ACC112 (cell line): Measurements from ENCODE around the gene NUP214.

Experiments used
- H2AFZ ChIP-seq: fragments of 200-600 bp; sonication (generic); one replicate; pipeline ENCODE4 v1.6.0; 2017; ENCODE audit warnings: antibody characterized with exemption, low read length; ENCODE audit not compliant: unreplicated experiment
- H3K27ac ChIP-seq: fragments of 200-600 bp; sonication (generic); 2 replicates; pipeline ENCODE4 v1.5.1; 2014; ENCODE audit warnings: low read depth, mild to moderate bottlenecking, antibody characterized with exemption, low read length, moderate library complexity
- H3K27me3 ChIP-seq: fragments of 200-600 bp; sonication (generic); 2 replicates; pipeline ENCODE4 v1.6.1; 2014; ENCODE audit warnings: mild to moderate bottlenecking, antibody characterized with exemption, low read length, moderate library complexity, mixed read lengths; ENCODE audit not compliant: insufficient read depth
- H3K36me3 ChIP-seq: fragments of 200-600 bp; sonication (generic); 2 replicates; pipeline ENCODE4 v1.6.1; 2016; ENCODE audit warnings: mild to moderate bottlenecking, antibody characterized with exemption, low read length, moderate library complexity, mixed read lengths; ENCODE audit not compliant: insufficient read depth
- H3K4me1 ChIP-seq: fragments of 200-600 bp; sonication (generic); one replicate; pipeline ENCODE4 v1.6.1; 2016; ENCODE audit warnings: low read length, mixed read lengths; ENCODE audit not compliant: insufficient read depth, unreplicated experiment, control insufficient read depth
- H3K4me3 ChIP-seq: fragments of 200-600 bp; sonication (generic); 2 replicates; pipeline ENCODE4 v1.5.1; 2014; ENCODE audit warnings: mild to moderate bottlenecking, low read depth, low read length
- H3K79me2 ChIP-seq: fragments of 200-600 bp; sonication (generic); one replicate; pipeline ENCODE4 v1.6.0; 2016; ENCODE audit warnings: low read length; ENCODE audit not compliant: control insufficient read depth, unreplicated experiment, insufficient read depth

NUP214 gene

DNA sequence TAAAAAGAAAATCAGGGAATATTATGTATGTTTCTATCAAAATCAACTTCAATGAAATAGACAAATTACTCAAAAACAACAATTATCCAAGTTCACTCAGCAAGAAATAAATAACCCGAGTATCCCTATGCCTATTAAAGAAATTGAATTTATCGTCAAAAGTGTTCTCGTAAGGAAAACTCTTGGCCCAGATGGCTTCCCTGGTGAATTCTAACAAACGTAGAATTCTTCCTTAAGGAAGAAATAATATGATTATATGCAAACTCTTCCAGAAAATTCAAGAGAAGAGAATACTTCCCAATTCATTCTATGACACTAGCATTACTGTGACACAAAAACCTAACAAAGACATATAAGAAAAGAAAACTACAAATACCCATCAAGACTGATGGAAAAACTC is 121.2 kb downstream of the NUP214 start:
- Histone ChIP-seq H3K4me3 (no peak overlapping the region), H3K4me1 (no peaks in the 10 kb centered on the region), H3K27me3 (no peaks in the 10 kb centered on the region), H2AFZ (no peak overlapping the region), H3K79me2 (no peaks in the 10 kb centered on the region), H3K27ac (no peak overlapping the region), H3K36me3 (no peaks in the 10 kb centered on the region)

DNA sequence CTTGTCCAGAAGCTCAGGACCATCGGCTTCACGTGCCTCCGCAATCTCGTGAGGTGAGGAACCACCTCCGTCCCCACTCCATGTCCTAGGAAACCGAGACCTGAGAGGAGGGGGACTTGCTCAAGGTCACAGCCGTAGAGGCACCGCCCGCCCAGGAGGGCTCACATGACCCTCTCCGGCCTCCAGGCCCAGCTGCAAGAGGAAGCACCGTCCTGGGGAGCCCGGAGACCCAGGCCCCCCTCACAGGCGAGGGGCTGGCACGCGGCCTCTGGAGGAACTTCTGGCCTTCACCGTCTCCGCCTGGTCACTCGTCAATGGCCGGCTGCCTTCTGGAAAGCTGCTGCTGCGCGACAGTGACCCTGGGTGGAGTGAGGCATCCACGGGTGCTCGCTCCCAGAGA is 126.7 kb downstream of the NUP214 start:
- H3K27me3 ChIP-seq, result no peaks in the 10 kb centered on the region
- H3K4me1 ChIP-seq, result peaks cover 12% of the 10 kb centered on the region
- no peak overlapping the region for H3K27ac ChIP-seq
- H3K79me2 ChIP-seq, result no peaks in the 10 kb centered on the region
- H3K36me3 ChIP-seq, result no peaks in the 10 kb centered on the region
- no peak overlapping the region for H3K4me3 ChIP-seq
- no peak overlapping the region for H2AFZ ChIP-seq

DNA sequence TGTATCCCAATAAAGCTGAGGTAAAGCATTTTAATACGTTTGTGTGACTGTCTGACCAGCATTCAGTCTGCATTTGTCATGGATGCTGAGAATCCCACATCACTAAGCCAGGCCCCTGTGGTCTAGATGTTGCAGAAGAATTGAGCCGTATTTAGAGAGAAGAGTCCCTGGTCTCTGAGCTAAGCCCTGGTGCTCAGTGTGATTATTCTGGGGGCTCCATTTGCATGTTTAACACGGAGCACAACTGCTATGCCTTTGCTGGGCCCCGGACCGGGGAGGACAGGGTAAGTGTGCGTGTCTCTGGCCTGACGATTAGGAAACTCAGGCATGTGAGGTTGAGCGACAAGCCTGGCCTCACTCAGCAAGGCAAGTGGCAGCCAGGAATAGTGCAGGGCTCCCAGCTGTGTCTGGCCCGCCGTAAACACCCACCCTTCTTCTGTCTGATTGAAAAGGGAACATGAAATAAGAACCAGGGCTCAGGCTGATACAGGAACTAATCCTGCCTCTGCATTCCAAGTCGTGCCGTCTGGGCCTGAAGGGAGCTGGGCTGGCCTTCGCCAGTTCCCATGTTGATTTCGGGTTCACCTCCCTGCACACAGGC is 128.6 kb downstream of the NUP214 start:
- Histone ChIP-seq H3K36me3 (no peaks in the 10 kb centered on the region), H3K27ac (no peak overlapping the region), H2AFZ (no peak overlapping the region), H3K79me2 (no peaks in the 10 kb centered on the region), H3K4me3 (no peak overlapping the region), H3K4me1 (peaks cover 12% of the 10 kb centered on the region), H3K27me3 (no peaks in the 10 kb centered on the region)

GRCh38 chr9:131254626-131255025 is 129.2 kb downstream of the NUP214 start:
- Histone ChIP-seq H3K27ac (no peak overlapping the region), H2AFZ (no peak overlapping the region), H3K79me2 (no peaks in the 10 kb centered on the region), H3K4me3 (no peak overlapping the region), H3K4me1 (peaks cover 12% of the 10 kb centered on the region), H3K36me3 (no peaks in the 10 kb centered on the region), H3K27me3 (no peaks in the 10 kb centered on the region)

- Histone ChIP-seq H2AFZ (peak overlapping the region; percentile 75), H3K27me3 (no peaks in the 10 kb centered on the region), H3K4me3 (no peak overlapping the region), H3K36me3 (no peaks in the 10 kb centered on the region), H3K79me2 (no peaks in the 10 kb centered on the region), H3K4me1 (peaks cover 12% of the 10 kb centered on the region), H3K27ac (no peak overlapping the region)
Observed at GRCh38 chr9:131255676-131256197, 130.4 kb downstream of the NUP214 start.

GRCh38 chr9:131257266-131258025 is 132.1 kb downstream of the NUP214 start:
- Histone ChIP-seq H3K36me3 (no peaks in the 10 kb centered on the region), H3K27me3 (no peaks in the 10 kb centered on the region), H2AFZ (no peak overlapping the region), H3K27ac (no peak overlapping the region), H3K4me3 (no peak overlapping the region), H3K79me2 (no peaks in the 10 kb centered on the region), H3K4me1 (peaks cover 12% of the 10 kb centered on the region)

GRCh38 chr9:131258186-131258585 is 132.8 kb downstream of the NUP214 start:
- Histone ChIP-seq H3K27me3 (no peaks in the 10 kb centered on the region), H3K27ac (no peak overlapping the region), H3K4me1 (peaks cover 12% of the 10 kb centered on the region), H3K36me3 (no peaks in the 10 kb centered on the region), H3K79me2 (no peaks in the 10 kb centered on the region), H2AFZ (no peak overlapping the region), H3K4me3 (no peak overlapping the region)

DNA sequence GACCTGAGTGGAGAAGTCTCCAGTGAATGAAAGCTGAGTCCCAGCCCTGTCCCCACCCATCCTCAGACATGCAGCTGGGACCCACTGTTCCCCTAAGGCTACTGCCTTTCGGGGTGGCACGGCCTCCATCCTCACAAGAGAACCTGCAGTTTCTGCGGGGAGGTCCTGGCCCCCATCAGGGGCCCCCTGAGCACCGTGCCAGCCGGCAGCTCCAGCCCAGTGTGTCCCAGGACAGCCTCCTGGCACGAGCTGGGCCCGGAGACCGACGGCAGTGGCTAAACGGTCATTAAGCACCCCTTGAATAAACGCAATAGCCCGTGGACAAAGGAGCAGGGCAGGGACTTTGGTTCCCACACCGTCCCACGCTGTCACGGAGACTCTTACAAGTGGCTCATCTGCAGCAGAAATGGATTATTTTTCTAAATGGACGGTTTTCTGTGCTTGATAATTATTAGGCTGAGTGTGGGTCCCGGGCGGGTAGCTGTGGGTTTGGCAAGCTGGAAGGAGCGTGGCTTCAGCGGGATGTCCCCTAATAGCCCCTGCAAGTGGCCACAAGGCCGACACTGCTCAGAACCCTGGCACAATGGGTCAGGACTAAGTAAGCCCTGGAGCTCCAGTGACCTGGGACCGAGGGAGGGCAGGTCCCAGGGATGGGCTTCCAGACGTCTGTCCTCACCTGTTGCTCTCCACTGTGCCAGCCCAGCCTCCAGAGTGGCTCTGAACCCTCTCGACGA is 133.5 kb downstream of the NUP214 start:
- Histone ChIP-seq H3K27ac (no peak overlapping the region), H3K4me1 (peaks cover 12% of the 10 kb centered on the region), H3K79me2 (no peaks in the 10 kb centered on the region), H2AFZ (no peak overlapping the region), H3K36me3 (no peaks in the 10 kb centered on the region), H3K27me3 (no peaks in the 10 kb centered on the region), H3K4me3 (no peak overlapping the region)

GRCh38 chr9:131259432-131259898 is 134.1 kb downstream of the NUP214 start:
- Histone ChIP-seq H3K36me3 (no peaks in the 10 kb centered on the region), H3K27ac (no peak overlapping the region), H3K79me2 (no peaks in the 10 kb centered on the region), H3K27me3 (no peaks in the 10 kb centered on the region), H2AFZ (no peak overlapping the region), H3K4me3 (no peak overlapping the region), H3K4me1 (peaks cover 12% of the 10 kb centered on the region)

GRCh38 chr9:131259916-131260597 is 134.7 kb downstream of the NUP214 start:
- Histone ChIP-seq H3K27ac (no peak overlapping the region), H3K27me3 (no peaks in the 10 kb centered on the region), H3K4me3 (no peak overlapping the region), H2AFZ (no peak overlapping the region), H3K36me3 (no peaks in the 10 kb centered on the region), H3K4me1 (peaks cover 12% of the 10 kb centered on the region), H3K79me2 (no peaks in the 10 kb centered on the region)
